ENCODE results near the gene DEPP1.

Gene DEPP1

DNA sequence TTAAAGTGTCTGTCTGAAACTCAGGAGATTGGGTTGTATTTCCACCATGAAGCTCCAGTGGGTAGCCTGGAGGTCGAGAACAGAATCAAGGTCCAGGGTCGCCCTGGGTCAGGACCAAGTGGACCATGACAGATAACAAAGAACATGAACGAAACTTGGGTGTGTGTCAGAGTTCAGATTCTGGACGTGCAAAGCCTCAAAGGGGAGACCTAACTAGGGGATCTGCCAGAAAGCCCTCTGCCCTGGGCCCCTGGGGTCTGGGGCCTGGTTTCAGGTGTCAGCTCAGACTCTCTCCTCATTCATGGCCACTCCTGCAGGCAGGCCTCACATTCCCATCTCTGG is 17.4 kb downstream of the DEPP1 start:
- no peak for DNase-seq (ENCODE audit: low read depth)
- TF ChIP-seq, protein P1, sequence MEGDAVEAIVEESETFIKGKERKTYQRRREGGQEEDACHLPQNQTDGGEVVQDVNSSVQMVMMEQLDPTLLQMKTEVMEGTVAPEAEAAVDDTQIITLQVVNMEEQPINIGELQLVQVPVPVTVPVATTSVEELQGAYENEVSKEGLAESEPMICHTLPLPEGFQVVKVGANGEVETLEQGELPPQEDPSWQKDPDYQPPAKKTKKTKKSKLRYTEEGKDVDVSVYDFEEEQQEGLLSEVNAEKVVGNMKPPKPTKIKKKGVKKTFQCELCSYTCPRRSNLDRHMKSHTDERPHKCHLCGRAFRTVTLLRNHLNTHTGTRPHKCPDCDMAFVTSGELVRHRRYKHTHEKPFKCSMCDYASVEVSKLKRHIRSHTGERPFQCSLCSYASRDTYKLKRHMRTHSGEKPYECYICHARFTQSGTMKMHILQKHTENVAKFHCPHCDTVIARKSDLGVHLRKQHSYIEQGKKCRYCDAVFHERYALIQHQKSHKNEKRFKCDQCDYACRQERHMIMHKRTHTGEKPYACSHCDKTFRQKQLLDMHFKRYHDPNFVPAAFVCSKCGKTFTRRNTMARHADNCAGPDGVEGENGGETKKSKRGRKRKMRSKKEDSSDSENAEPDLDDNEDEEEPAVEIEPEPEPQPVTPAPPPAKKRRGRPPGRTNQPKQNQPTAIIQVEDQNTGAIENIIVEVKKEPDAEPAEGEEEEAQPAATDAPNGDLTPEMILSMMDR (IDR thresholded peaks at IDR 0.05; ENCODE audit: insufficient read depth, low read depth, low read length, missing control alignments), result no peak
- H3K4me3 ChIP-seq (ENCODE audit: low read length), result no peak overlapping the region

DNA sequence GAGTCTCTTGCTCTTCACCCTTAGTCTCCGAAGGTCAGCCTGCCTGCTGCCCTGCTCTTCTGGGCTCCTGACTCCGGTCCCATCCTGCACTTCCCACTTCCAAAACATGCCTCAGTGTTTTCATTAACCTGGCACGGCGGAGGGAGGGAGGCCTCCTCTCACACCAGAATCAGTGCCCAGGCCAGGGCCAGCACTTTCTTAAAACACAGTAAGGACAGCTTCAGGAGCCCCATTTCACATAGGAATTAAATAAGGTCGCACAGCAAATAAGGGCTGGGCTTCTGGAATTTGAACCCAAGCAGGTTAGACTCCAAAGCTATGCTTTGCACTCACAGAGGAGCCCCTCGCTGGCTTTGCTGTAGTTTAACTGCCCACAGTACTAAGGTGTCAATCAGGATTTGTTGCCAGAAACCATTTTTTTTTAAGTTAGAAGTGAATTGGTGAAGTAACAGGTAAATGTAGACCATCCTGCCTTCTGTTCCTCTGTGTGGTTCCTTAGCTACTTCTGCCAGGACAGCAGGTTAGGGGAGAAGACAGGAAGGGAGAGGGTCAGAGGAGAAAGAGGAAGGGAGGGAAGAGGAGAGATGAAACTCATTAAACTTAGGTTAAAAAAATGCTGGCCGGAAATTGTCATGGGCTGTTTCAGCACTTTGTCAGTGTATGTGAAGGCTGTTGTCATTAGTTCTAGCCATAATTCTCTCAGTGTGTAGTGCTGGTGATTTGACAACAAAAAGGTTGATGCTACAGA is 18.0 kb downstream of the DEPP1 start:
- DNase-seq (ENCODE audit: low read depth), result no peak
- TF ChIP-seq, protein P1 (IDR thresholded peaks at IDR 0.05; ENCODE audit: insufficient read depth, low read depth, low read length, missing control alignments), result no peak
- H3K4me3 ChIP-seq (ENCODE audit: low read length), result no peak overlapping the region

DNA sequence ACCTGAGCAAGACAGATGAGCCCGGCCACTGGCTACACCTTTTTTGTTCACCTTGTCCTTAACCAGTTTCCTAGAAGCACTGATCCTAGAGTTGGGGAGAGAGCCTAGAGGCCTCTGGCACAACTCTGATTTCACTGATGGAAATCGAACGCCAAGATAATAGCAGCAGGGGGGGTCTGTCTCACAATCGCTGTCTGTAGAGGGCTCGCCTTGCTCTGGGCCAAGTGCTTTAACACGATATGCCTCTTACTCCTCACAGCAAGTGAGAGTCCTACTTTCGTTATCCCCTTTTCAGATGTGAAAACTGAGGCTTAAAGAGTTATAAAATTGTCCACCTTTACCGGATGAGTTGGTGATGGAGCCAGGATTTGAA is 18.5 kb downstream of the DEPP1 start:
- DNase-seq (ENCODE audit: low read depth), result no peak
- peak overlapping the region; percentile 61 for H3K4me3 ChIP-seq (ENCODE audit: low read length)
- TF ChIP-seq, protein P1 (IDR thresholded peaks at IDR 0.05; ENCODE audit: insufficient read depth, low read depth, low read length, missing control alignments), result no peak

DNA sequence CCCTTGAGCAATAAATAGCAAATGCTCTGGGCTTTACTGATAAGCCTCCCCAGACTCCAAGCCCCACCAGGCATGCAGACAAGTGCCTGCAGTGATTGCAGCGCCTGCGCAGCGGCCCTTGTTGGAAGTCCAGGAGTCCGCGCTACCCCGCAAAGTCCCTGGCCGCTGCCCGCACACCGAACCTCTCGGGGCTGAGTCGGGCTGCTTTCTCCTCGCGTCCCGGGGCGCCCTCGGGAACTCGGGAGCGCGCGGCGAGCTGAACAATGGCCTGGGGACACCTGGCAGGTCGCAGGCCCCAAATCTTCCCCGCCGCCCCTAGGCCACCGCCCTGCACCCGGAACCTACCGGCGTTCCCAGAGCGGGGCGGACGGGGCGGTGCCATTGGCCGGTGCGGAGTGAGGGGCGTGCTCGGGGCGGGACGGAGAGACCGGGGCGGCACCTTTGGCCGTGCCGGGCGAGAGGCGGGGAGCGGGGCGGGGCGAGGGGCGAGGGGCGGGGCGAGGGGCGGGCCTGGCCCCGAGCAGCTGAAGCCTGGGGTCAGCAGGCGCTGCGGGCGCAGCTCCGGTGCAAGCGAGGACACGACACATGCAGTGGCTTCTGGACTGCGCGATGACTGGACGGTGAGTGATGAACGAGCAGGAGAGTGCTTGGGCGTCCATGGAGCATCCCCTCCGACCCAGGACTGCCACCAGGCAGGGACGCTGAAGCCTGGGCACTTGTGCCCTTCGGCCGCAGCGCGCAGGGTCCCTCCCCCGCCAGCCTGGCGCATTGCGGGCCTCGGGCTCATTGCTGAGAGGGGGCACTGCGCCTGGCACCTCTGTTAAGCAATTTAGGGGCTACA is 19.1 kb downstream of the DEPP1 start, which contains the start of gene RASSF4:
Gene RASSF4, plus strand, starts transcription at position 556 of the 841 bp plus-strand sequence. CDS start 10,401 bp downstream, outside the sequence.
- peak; percentile 87 for DNase-seq (ENCODE audit: low read depth)
- peak within 1 kb of the TSS; percentile 61 for H3K4me3 ChIP-seq (ENCODE audit: low read length)
- TF ChIP-seq, protein P1 (IDR thresholded peaks at IDR 0.05; ENCODE audit: insufficient read depth, low read depth, low read length, missing control alignments), result no peak

DNA sequence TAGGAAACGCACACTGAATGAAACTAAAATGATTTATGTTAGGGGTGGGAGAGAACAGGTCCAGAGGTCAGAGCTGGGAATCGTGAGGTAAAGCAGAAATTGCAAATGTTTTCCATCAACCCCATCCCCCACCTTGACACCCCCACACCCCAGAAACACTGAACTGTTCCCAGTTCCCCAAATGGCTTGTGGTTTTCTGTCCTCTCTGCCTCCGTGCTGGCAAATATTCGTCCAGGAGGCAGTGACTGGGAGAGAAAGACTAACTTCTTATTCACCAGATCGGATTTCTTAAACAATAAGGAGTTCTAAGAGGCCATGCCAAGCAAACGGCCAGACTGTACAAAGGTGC is 19.7 kb downstream of the DEPP1 start:
- peak overlapping the region; percentile 61 for H3K4me3 ChIP-seq (ENCODE audit: low read length)
- no peak for DNase-seq (ENCODE audit: low read depth)
- TF ChIP-seq, protein P1 (IDR thresholded peaks at IDR 0.05; ENCODE audit: insufficient read depth, low read depth, low read length, missing control alignments), result no peak

DNA sequence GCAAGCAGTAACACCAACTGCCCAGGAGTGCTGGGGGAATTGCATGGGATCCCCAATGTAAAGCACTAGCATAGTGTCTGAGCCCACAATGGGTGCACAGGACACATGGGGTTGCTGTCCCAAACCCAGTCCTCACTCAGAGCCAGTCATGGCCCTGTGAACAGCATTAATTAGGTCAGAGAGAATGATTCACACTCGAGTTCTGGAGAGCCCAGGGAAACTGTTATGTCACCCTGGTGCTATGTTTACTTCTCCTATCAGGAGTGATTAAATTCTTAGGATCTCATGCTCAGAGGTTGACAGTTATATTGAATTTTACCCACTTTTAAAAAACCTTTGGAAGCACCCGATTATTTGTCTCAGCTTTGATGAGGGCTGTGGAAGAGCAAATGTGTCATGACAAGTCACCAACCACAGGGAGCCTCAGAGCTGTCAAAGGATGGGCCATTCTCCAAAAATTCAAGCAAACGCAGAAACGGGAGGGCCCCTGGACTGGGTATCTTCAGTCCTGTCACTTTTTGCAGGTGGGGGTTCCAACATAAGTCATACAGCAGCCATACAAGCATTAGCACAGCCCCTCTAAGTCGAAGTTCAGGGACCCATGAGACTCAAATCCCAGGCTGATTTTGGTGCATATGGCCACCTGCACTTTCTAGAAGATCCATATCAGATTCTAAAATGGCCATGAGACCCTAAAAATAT is 20.3 kb downstream of the DEPP1 start:
- peak; percentile 83 for DNase-seq (ENCODE audit: low read depth)
- TF ChIP-seq, protein P1 (IDR thresholded peaks at IDR 0.05; ENCODE audit: insufficient read depth, low read depth, low read length, missing control alignments), result no peak

More for the DNA sequence above, 20.3 kb downstream of the DEPP1 start:
- peak overlapping the region; percentile 61 for H3K4me3 ChIP-seq (ENCODE audit: low read length)
